ENCODE results near the gene ICOS.
"Not testable (repeated sequence)": the region's sequence is repeated elsewhere in the genome, so short reads cannot be mapped to it uniquely, and the experiment has no call there.

The ICOS gene

GRCh38 chr2:203982276-203982675, 45.7 kb downstream of the ICOS start:
- no peak for DNase-seq

- no peak for DNase-seq
Measured at GRCh38 chr2:203983064-203983715, 46.6 kb downstream of the ICOS start.

GRCh38 chr2:203985978-203986377, 49.4 kb downstream of the ICOS start:
- DNase-seq = not testable (repeated sequence)

- DNase-seq = no peak
Measured at GRCh38 chr2:203987959-203988358, 51.4 kb downstream of the ICOS start.

- DNase-seq = no peak
Measured at GRCh38 chr2:203988500-203989260, 52.1 kb downstream of the ICOS start.

- no peak for DNase-seq
Measured at GRCh38 chr2:203989521-203989920, 53.0 kb downstream of the ICOS start.

- DNase-seq = no peak
Measured at GRCh38 chr2:203992509-203992908, 55.9 kb downstream of the ICOS start.

- no peak for DNase-seq
Measured at GRCh38 chr2:203993011-203993410, 56.4 kb downstream of the ICOS start.

GRCh38 chr2:203993560-203993959, 57.0 kb downstream of the ICOS start:
- no peak for DNase-seq

GRCh38 chr2:203994735-203995134, 58.2 kb downstream of the ICOS start:
- no peak for DNase-seq

- DNase-seq = no peak
Measured at GRCh38 chr2:203996692-203997091, 60.1 kb downstream of the ICOS start.

GRCh38 chr2:203997481-203997880, 60.9 kb downstream of the ICOS start:
- DNase-seq = no peak

- DNase-seq = no peak
Measured at GRCh38 chr2:203997980-203998809, 61.6 kb downstream of the ICOS start.

- DNase-seq = no peak
Measured at GRCh38 chr2:203999835-204000234, 63.3 kb downstream of the ICOS start.

- no peak for DNase-seq
Measured at GRCh38 chr2:204000446-204000845, 63.9 kb downstream of the ICOS start.

- DNase-seq = no peak
Measured at GRCh38 chr2:204003276-204003990, 66.9 kb downstream of the ICOS start.

- no peak for DNase-seq
Measured at GRCh38 chr2:204004912-204005311, 68.3 kb downstream of the ICOS start.

GRCh38 chr2:204005940-204006721, 69.6 kb downstream of the ICOS start:
- no peak for DNase-seq

GRCh38 chr2:204008352-204008751, 71.8 kb downstream of the ICOS start:
- no peak for DNase-seq

GRCh38 chr2:204010628-204011560, 74.3 kb downstream of the ICOS start:
- DNase-seq = no peak

Measured in CD4-positive, alpha-beta T cell treated with Interleukin-6 for 4 hours (primary cell).